Trophoblast cell (in vitro differentiated cells and primary cell): ENCODE data around the gene PCIF1.

Experiments
- DNase-seq, 2 donors: peaks; one replicate each; pipeline ENCODE4 v3.0.0-alpha.2; 2016
- H2AFZ ChIP-seq: 2 replicates; pipeline ENCODE4 v1.6.1; 2013; ENCODE audit warnings: low read length, moderate library complexity, mild to moderate bottlenecking; ENCODE audit not compliant: insufficient read depth, poor library complexity
- H2AK5ac ChIP-seq: 2 replicates; pipeline ENCODE4 v1.6.1; 2013; ENCODE audit warnings: mild to moderate bottlenecking, low read length
- H2BK120ac ChIP-seq: 2 replicates; pipeline ENCODE4 v1.6.1; 2013; ENCODE audit warnings: low read length, mild to moderate bottlenecking, moderate library complexity; ENCODE audit not compliant: insufficient read depth, poor library complexity
- H2BK12ac ChIP-seq: 2 replicates; pipeline ENCODE4 v1.6.1; 2013; ENCODE audit warnings: mild to moderate bottlenecking, low read length, moderate library complexity
- H2BK5ac ChIP-seq: 2 replicates; pipeline ENCODE4 v1.6.1; 2013; ENCODE audit warnings: low read length, low read depth, moderate library complexity, mild to moderate bottlenecking; ENCODE audit not compliant: poor library complexity
- H3K14ac ChIP-seq: 2 replicates; pipeline ENCODE4 v1.6.1; 2013; ENCODE audit warnings: mild to moderate bottlenecking, low read length
- H3K18ac ChIP-seq: 2 replicates; pipeline ENCODE4 v1.6.1; 2013; ENCODE audit warnings: mild to moderate bottlenecking, low read length
- H3K23ac ChIP-seq: 2 replicates; pipeline ENCODE4 v1.6.1; 2013; ENCODE audit warnings: low read length
- H3K27ac ChIP-seq: 2 replicates; pipeline ENCODE4 v1.5.1; 2013; ENCODE audit warnings: low read depth, mild to moderate bottlenecking, inconsistent platforms, low read length, moderate library complexity
- H3K27me3 ChIP-seq: 2 replicates; pipeline ENCODE4 v1.6.1; 2013; ENCODE audit warnings: inconsistent platforms, mild to moderate bottlenecking, low read length, moderate library complexity; ENCODE audit not compliant: insufficient read depth
- H3K36me3 ChIP-seq, 2 experiments: 1 replicate in 1 of 2; 2 replicates in 1 of 2; pipeline ENCODE4 v1.6.1; 2013; ENCODE audit warnings: low read length in 2 of 2, mild to moderate bottlenecking in 2 of 2, moderate library complexity in 1 of 2; ENCODE audit not compliant: insufficient read depth in 2 of 2, control insufficient read depth in 1 of 2
- H3K4ac ChIP-seq: 2 replicates; pipeline ENCODE4 v1.6.1; 2013; ENCODE audit warnings: low read depth, mild to moderate bottlenecking, low read length, moderate library complexity
- H3K4me1 ChIP-seq, 2 experiments: 1 replicate in 1 of 2; 2 replicates in 1 of 2; pipeline ENCODE4 v1.6.1; 2013; ENCODE audit warnings: low read length in 2 of 2, mild to moderate bottlenecking in 2 of 2, moderate library complexity in 1 of 2; ENCODE audit not compliant: insufficient read depth in 2 of 2, control insufficient read depth in 1 of 2
- H3K4me2 ChIP-seq: 2 replicates; pipeline ENCODE4 v1.6.1; 2013; ENCODE audit warnings: inconsistent platforms, mild to moderate bottlenecking, low read length, moderate library complexity
- H3K4me3 ChIP-seq: 2 replicates; pipeline ENCODE4 v1.5.1; 2013; ENCODE audit warnings: mild to moderate bottlenecking, low read depth, low read length, inconsistent platforms
- H3K79me1 ChIP-seq: one replicate; pipeline ENCODE4 v1.6.1; 2013; ENCODE audit warnings: low read length
- H3K79me2 ChIP-seq: 2 replicates; pipeline ENCODE4 v1.6.1; 2013; ENCODE audit warnings: low read length, mild to moderate bottlenecking; ENCODE audit not compliant: control insufficient read depth, insufficient read depth, poor library complexity
- H3K9ac ChIP-seq: 2 replicates; pipeline ENCODE4 v1.6.1; 2013; ENCODE audit warnings: mild to moderate bottlenecking, low read length
- H3K9me3 ChIP-seq: 2 replicates; pipeline ENCODE4 v1.6.1; 2013; ENCODE audit warnings: low read depth, mild to moderate bottlenecking, control low read depth, inconsistent platforms, low read length; ENCODE audit not compliant: insufficient read depth
- H4K12ac ChIP-seq: 2 replicates; pipeline ENCODE4 v1.6.1; 2013; ENCODE audit warnings: low read depth, mild to moderate bottlenecking, low read length, moderate library complexity
- H4K8ac ChIP-seq: 2 replicates; pipeline ENCODE4 v1.6.1; 2013; ENCODE audit warnings: low read depth, mild to moderate bottlenecking, low read length, moderate library complexity
- H4K91ac ChIP-seq: one replicate; pipeline ENCODE4 v1.6.1; 2013; ENCODE audit warnings: low read depth, mild to moderate bottlenecking, low read length, moderate library complexity
- WGBS: extraction: QIAGEN DNeasy Blood & Tissue Kit; methylation state at CpG from one replicate; pipeline ENCODE4 v1.1.7; 2013; ENCODE audit warnings: missing lambda C conversion rate; ENCODE audit not compliant: insufficient read length, insufficient coverage; ENCODE audit errors: extremely low coverage; 5-methylcytosine and 5-hydroxymethylcytosine counted together

PCIF1 gene

DNA sequence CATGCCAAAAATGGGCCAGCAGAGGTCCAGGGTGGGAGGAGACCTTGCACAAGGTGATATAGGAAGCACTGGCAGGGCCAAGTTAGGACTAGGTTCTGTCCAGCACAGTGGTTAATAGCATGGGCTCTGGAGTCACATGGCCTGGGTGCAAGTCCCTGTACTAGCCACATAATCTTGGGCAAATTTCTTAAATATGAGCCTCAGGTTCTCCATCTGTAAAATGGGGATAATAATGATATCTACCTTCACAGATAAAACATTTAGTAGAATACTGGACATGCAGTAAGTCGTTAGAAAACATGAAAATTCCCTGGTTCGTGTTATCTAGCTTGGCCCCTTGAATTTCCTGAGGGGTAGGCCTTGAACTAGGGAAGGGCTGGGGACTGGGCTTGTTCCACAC is 37.2 kb upstream of the PCIF1 start:
- peaks cover 34 to 52% of the 10 kb centered on the region in 2 experiments for H3K36me3 ChIP-seq
- no peak overlapping the region for H3K4ac ChIP-seq
- H2AFZ ChIP-seq, result no peak overlapping the region
- H2AK5ac ChIP-seq, result no peak overlapping the region
- H3K18ac ChIP-seq, result no peak overlapping the region
- no peak overlapping the region for H2BK5ac ChIP-seq
- H3K27me3 ChIP-seq, result no peaks in the 10 kb centered on the region
- no peak overlapping the region for H4K12ac ChIP-seq
- WGBS, result no CpG with 5 or more reads among the region's 2 CpGs
- no peak for DNase-seq
- H3K4me1 ChIP-seq, result peaks cover under 1 to 1% of the 10 kb centered on the region in 2 experiments
- no peak overlapping the region for H3K9ac ChIP-seq
- no peak overlapping the region for H4K91ac ChIP-seq
- H3K79me1 ChIP-seq, result no peaks in the 10 kb centered on the region
- peaks cover 2% of the 10 kb centered on the region for H3K9me3 ChIP-seq
- no peak overlapping the region for H3K4me3 ChIP-seq
- no peak overlapping the region for H2BK12ac ChIP-seq
- no peaks in the 10 kb centered on the region for H3K79me2 ChIP-seq
- H4K8ac ChIP-seq, result no peak overlapping the region
- no peak overlapping the region for H2BK120ac ChIP-seq
- H3K14ac ChIP-seq, result no peak overlapping the region
- no peak overlapping the region for H3K4me2 ChIP-seq
- H3K27ac ChIP-seq, result no peak overlapping the region
- H3K23ac ChIP-seq, result no peak overlapping the region

- Histone ChIP-seq H3K9me3 (peaks cover 2% of the 10 kb centered on the region), H3K36me3 (peaks cover 34 to 52% of the 10 kb centered on the region in 2 experiments), H3K18ac (no peak overlapping the region), H3K4me3 (no peak overlapping the region), H3K4me2 (no peak overlapping the region), H3K79me2 (no peaks in the 10 kb centered on the region), H4K12ac (no peak overlapping the region), H3K9ac (no peak overlapping the region), H2AK5ac (no peak overlapping the region), H2BK12ac (no peak overlapping the region), H3K27me3 (no peaks in the 10 kb centered on the region), H3K27ac (no peak overlapping the region), H3K4me1 (no peaks in the 10 kb centered on the region), H2BK5ac (no peak overlapping the region), H2BK120ac (no peak overlapping the region), H4K8ac (no peak overlapping the region), H3K79me1 (no peaks in the 10 kb centered on the region), H3K23ac (no peak overlapping the region), H2AFZ (no peak overlapping the region), H3K4ac (no peak overlapping the region), H4K91ac (no peak overlapping the region), H3K14ac (no peak overlapping the region)
- peak; percentile 32 to 38 for DNase-seq
- WGBS, result no CpG with 5 or more reads among the region's 7 CpGs
Observed at GRCh38 chr20:45897692-45898091, 36.8 kb upstream of the PCIF1 start.

GRCh38 chr20:45898285-45898684 is 36.2 kb upstream of the PCIF1 start:
- Histone ChIP-seq H2AFZ (no peak overlapping the region), H3K4me2 (no peak overlapping the region), H3K4me1 (no peaks in the 10 kb centered on the region), H2BK120ac (no peak overlapping the region), H3K4ac (no peak overlapping the region), H3K4me3 (no peak overlapping the region), H4K8ac (no peak overlapping the region), H3K14ac (no peak overlapping the region), H3K79me1 (no peaks in the 10 kb centered on the region), H3K79me2 (no peaks in the 10 kb centered on the region), H3K23ac (no peak overlapping the region), H3K18ac (no peak overlapping the region), H2AK5ac (no peak overlapping the region), H3K9me3 (peaks cover 2% of the 10 kb centered on the region), H2BK12ac (no peak overlapping the region), H3K9ac (no peak overlapping the region), H3K36me3 (peaks cover 34 to 46% of the 10 kb centered on the region in 2 experiments), H3K27me3 (no peaks in the 10 kb centered on the region), H4K91ac (no peak overlapping the region), H3K27ac (no peak overlapping the region), H4K12ac (no peak overlapping the region), H2BK5ac (no peak overlapping the region)
- no peak for DNase-seq
- WGBS, result no CpG with 5 or more reads among the region's 12 CpGs

GRCh38 chr20:45899046-45899835 is 35.2 kb upstream of the PCIF1 start:
- Histone ChIP-seq H2BK120ac (no peak overlapping the region), H2AFZ (no peak overlapping the region), H3K9ac (no peak overlapping the region), H3K23ac (no peak overlapping the region), H3K9me3 (peaks cover 2% of the 10 kb centered on the region), H3K27me3 (no peaks in the 10 kb centered on the region), H3K27ac (no peak overlapping the region), H3K79me2 (no peaks in the 10 kb centered on the region), H4K8ac (no peak overlapping the region), H3K4me1 (no peaks in the 10 kb centered on the region), H3K79me1 (no peaks in the 10 kb centered on the region), H4K91ac (no peak overlapping the region), H2AK5ac (no peak overlapping the region), H3K18ac (no peak overlapping the region), H2BK5ac (no peak overlapping the region), H3K4ac (no peak overlapping the region), H3K36me3 (peaks cover 34 to 41% of the 10 kb centered on the region in 2 experiments), H3K4me3 (peak overlapping the region; percentile 34), H2BK12ac (no peak overlapping the region), H4K12ac (no peak overlapping the region), H3K14ac (no peak overlapping the region), H3K4me2 (no peak overlapping the region)
- DNase-seq, result no peak
- WGBS, result no CpG with 5 or more reads among the region's 13 CpGs
